ENCODE results near the gene KRT28. TPM values are rescaled to one million over a fixed set of nuclear protein-coding genes. Genes with fewer than 3 reads are reported as not detected.

Gene KRT28
- total and polyA plus RNA-seq, 2 of the 13 experiments (the other 11 are each of a cell fraction or from before 2014, with no cell fraction given): not detected

- no TSS peak for BruUV-seq (replicated peaks)
- CTCF ChIA-PET (ENCODE audit: low intra/inter-chr PET ratio, low total read pairs): no interaction called here
- Histone ChIP-seq H3K4me1 (ENCODE audit: insufficient read depth, low read length) (peaks cover 8% of the 10 kb centered on the region), H3K9ac (ENCODE audit: insufficient read depth, low read depth, low read length) (no peak overlapping the region), H3K79me2 (ENCODE audit: insufficient read depth, low read length) (peaks cover 14% of the 10 kb centered on the region), H3K36me3 (replicated peaks in 1 of 2; ENCODE audit: control insufficient read depth in 1 of 2, insufficient read depth in 2 of 2, low read length in 2 of 2) (peaks cover 0 to 6% of the 10 kb centered on the region in 2 experiments; a peak in 2 of 5 replicates), H2AFZ (ENCODE audit: low read length) (no peak overlapping the region), H3K9me3 (ENCODE audit: low read length) (no peaks in the 10 kb centered on the region), H4K20me1 (ENCODE audit: insufficient read depth, low read length) (no peaks in the 10 kb centered on the region), H3K27ac (ENCODE audit: extremely low read length, insufficient read depth, low read length) (no peak overlapping the region), H3K27me3 (ENCODE audit: control insufficient read depth in 1 of 2, insufficient read depth in 2 of 2, low read length in 2 of 2) (no peaks in the 10 kb centered on the region), H3K4me2 (ENCODE audit: low read depth, low read length) (no peak overlapping the region), H3K4me3 (replicated peaks in 1 of 3; ENCODE audit: insufficient read depth in 1 of 3, low read depth in 2 of 3, low read length in 3 of 3) (no peak overlapping the region)
- ATAC-seq (no peak), DNase-seq (ENCODE audit: low spot score) (no peak), FAIRE-seq (no peak)
- WGBS (ENCODE audit: low lambda C conversion rate): 96% methylated on average over 7 of the region's 7 CpGs
- POLR2A ChIA-PET: interaction anchor here (1.8 kb wide), 1 partner anchor 9 kb away, joined by 6 read pairs; no protein-coding TSS in a partner anchor
- in situ Hi-C loops (cut with HindIII; ENCODE audit: extremely low pct_ligation_motif_present, low pct_unique_long_range_greater_than_20kb) (no loop called here), intact Hi-C loops (cut with micrococcal nuclease; ENCODE audit: unreplicated experiment) (no loop called here)
- TF ChIP-seq GLI4 (CRISPR knock-in tag; IDR thresholded peaks at IDR 0.05; ENCODE audit: borderline replicate concordance): no peak
- TF ChIP-seq ZNF550 (CRISPR knock-in tag; IDR thresholded peaks at IDR 0.05; ENCODE audit: borderline replicate concordance): no peak
- TF ChIP-seq NFIB (CRISPR knock-in tag; IDR thresholded peaks at IDR 0.05; ENCODE audit: borderline replicate concordance): no peak
- no peak for TF ChIP-seq ATF7 (IDR thresholded peaks at IDR 0.05)
- TF ChIP-seq ATF7 (CRISPR knock-in tag; IDR thresholded peaks at IDR 0.05): no peak
- TF ChIP-seq ZNF549 (CRISPR knock-in tag; IDR thresholded peaks at IDR 0.05): no peak
- no peak for TF ChIP-seq TBX2 (CRISPR knock-in tag; IDR thresholded peaks at IDR 0.05; ENCODE audit: borderline replicate concordance)
- TF ChIP-seq ZNF737 (CRISPR knock-in tag; IDR thresholded peaks at IDR 0.05; ENCODE audit: borderline replicate concordance): no peak
- TF ChIP-seq ZBTB8A (CRISPR knock-in tag; IDR thresholded peaks at IDR 0.05; ENCODE audit: borderline replicate concordance, low read depth): no peak
- TF ChIP-seq MAFF (IDR thresholded peaks at IDR 0.05; ENCODE audit: low read depth, low read length): no peak
- TF ChIP-seq ZNF253 (CRISPR knock-in tag; IDR thresholded peaks at IDR 0.05; ENCODE audit: borderline replicate concordance): no peak
- TF ChIP-seq ZBTB1 (CRISPR knock-in tag; IDR thresholded peaks at IDR 0.05; ENCODE audit: borderline replicate concordance): no peak
- no peak for TF ChIP-seq FOXA1 (IDR thresholded peaks at IDR 0.05)
- TF ChIP-seq FOXA1 (CRISPR knock-in tag; IDR thresholded peaks at IDR 0.05): no peak
- TF ChIP-seq MXD4 (CRISPR knock-in tag; IDR thresholded peaks at IDR 0.05): no peak
- no peak for TF ChIP-seq ZNF20 (CRISPR knock-in tag; IDR thresholded peaks at IDR 0.05)
Measured at GRCh38 chr17:40827746-40828453, 28.1 kb upstream of the KRT28 start.
